Fibroblast of peridontal ligament (primary cell): ENCODE results near the gene TNNI3.
A peak's percentile ranks its signal among the peaks of the same experiment; 100 is the strongest.

Source experiments
- DNase-seq: peaks from one replicate; pipeline ENCODE4 v3.0.0-alpha.2; 2010; ENCODE audit errors: extremely low read depth

Gene TNNI3

DNA sequence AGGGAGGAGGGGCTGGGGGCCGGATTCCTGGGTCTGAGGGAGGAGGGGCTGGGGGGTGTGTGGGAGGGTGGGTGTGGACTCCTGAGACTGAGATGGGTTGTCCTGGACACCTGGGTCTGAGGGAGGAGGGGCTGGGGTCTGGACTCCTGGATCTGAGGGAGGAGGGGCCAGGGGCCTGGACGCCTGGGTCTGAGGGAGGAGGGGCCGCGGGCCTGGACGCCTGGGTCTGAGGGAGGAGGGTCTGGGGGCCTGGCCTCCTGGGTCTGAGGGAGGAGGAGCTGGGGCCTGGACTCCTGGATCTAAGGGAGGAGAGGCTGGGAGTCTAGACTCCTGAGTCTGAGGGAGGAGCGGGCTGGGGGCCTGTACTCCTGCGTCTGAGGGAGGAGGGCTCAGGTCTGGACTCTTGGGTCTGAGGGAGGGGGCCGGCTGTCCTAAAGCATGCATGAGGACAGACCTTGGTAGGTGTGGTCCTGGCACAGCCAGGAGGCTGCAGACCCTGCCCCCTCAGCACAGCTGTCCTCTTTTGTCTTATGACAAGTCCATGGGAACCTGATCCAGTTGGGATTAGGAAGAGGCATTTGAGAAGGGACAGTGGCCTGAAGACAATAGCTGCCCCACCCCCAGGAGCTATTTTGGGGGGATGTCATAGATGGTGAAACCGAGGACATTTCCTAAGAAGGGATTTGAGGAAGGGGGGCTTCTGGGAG lies 9.8 kb downstream of the TNNI3 start:
- DNase-seq: no peak

DNA sequence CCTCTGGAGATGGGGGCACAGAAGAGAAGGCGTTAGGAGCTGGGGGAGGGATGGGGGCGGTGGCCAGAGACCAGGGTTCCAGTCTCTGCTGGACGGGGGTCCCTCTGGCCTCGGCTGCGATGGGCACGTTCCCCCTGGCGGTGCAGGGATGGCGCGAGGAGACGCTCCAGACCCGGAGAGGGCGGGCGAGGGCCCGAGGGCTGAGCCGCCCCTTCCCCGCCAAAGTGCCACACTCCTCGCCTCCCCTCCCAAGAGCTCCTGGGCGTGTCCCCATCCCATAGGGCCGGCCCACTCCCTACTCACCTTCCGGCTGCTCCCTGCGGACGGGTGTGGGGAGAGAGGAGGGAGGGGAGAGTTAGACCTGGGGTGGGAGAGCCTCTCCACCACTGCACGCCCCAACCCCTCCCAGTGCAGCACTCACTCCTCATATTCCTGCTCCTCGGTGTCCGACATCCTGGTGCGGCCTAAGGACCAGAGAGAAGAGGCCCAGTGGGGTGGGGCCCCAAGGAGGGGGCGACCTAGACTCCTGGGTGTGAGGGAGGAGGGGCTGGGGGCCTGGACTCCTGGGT lies 10.7 kb downstream of the TNNI3 start:
- no peak for DNase-seq

DNA sequence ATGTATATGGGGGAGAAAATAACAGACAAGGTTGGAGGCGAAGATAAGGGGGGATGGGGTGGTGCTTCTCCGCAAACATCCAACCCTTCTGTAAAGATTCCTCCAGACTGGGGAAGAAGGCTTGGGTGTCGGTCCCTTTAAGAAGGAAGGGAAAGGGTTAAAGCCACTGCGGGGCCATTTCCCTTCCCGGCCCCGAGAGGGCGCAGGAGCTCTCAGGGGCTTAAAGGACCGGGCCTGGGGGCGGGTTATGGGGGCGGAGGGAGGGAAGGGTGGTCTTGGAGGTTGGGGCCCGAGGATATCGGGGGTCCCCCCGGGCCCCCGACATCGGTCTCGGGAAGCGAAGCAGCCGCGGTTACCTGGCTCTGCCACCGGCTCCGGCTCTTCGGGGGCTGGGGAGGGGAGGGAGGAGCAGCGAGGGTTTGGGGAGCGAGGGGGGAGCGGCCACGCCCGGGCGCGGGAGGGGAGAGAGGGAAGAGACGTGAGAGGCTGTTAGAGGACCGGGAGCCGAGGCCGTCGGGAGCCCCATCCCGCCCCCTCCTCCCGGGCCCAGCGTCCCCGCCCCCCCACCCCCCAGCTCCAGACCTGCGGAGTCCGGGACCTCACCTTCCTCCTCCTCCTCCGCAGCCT lies 11.3 kb downstream of the TNNI3 start:
- DNase-seq: no peak

DNA sequence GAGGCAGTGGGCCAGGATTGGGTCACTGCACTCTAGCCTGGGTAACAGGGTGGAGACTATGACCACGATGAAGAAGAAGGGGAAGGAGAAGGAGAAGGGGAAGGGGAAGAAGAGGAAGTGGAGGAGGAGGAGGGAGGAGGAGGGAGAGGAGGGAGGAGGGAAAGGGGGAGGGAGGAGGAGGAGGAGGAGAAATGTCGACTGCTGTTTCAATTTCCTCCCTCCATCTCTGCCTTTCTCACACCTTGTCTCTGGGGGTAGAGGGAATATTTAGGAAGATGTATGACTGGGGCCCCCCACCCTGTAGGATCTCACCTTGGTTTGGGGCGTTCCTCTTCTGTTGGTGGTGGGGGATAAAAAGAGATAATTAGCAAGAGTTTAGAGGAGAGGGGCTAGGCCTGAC lies 12.3 kb downstream of the TNNI3 start:
- DNase-seq: no peak

DNA sequence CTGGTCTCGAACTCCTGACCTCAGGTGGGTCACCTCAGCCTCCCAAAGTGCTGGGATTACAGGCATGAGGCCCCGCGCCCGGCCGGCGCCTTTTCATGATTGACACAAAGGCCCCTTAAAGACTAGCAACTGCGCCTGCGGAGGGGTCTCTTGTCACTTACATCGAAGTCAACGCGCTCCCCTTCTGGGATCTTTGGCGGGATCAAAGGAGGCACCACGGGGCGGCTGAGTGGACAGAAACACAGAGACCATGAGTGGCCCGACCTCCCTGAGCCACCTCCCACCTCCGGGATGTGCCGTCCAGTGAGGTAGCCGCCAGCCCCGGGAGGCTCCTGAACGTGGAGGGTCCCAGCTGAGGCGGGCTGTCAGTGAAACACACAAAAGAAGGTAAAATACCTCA lies 15.8 kb downstream of the TNNI3 start:
- no peak for DNase-seq

DNA sequence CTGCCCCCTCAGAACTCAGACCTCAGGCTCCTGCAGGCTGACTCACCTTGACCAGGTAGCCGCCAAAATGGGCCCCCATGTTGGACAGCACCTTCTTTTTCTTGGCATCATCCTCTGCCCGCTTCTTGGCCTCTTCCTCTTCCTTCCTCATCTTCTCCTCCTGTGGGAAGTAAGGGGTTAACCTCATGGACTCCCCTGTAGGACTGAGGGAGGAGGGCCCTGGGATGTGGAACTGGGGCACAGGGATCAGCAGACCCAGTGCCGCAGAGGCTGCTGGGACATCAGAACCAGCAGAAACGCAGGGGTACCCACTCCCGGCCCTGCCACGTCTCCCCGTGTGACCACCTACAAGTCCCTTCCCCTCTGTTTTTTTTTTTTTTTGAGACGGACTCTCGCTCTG lies 19.6 kb downstream of the TNNI3 start:
- no peak for DNase-seq

DNA sequence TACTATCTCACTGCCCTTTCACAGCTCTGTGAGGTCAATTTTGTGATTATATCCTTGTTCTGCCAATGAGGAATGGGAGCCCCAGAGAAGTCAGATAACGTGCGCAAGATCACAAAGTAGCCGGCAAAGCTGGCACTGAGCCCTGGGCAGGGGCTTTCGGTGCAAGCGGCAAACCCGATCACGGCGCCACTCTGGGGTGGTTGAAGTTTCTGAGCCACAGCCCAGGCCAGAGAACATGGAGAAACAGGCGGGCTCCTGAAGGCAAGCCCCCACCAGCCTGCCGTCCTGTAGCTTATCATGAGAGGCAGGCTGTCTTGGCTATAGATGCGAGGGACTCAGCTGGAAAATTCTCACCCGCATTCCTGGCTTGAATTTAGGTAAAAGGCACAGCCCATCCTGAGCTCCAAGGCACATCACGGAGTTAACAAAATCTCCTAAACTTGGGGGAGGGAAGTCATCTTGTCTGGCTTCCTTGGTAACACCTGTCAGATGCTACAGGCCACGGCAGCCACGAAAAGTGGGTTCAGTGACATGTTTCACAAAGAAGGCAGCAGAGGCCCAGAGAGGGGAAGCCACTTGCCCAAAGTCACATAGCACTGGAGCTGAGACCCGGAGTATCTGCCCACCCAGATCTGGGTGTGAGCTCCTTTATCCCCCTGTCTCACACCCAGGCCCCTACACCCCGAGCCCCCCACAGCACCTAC lies 21.0 kb downstream of the TNNI3 start:
- no peak for DNase-seq

DNA sequence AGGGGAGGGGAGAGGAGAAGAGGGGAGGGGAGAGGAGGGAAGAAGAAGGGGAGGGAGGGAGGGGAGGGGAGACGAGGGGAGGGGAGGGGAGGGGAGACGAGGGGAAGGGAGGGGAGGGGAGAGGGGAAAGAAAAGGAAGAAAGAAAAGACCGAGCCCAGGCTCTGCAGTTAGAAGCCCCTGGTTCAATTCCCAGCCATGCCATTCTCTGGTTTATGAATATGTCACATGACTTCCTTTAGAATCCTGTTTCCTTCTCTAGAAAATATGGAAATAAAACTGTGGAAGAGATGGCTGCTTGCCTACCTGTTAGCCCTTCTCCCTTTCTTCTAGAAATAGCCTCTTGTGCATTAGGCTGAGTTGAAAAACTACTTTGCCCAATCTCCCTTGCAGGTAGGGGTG lies 22.8 kb downstream of the TNNI3 start:
- DNase-seq: no peak

DNA sequence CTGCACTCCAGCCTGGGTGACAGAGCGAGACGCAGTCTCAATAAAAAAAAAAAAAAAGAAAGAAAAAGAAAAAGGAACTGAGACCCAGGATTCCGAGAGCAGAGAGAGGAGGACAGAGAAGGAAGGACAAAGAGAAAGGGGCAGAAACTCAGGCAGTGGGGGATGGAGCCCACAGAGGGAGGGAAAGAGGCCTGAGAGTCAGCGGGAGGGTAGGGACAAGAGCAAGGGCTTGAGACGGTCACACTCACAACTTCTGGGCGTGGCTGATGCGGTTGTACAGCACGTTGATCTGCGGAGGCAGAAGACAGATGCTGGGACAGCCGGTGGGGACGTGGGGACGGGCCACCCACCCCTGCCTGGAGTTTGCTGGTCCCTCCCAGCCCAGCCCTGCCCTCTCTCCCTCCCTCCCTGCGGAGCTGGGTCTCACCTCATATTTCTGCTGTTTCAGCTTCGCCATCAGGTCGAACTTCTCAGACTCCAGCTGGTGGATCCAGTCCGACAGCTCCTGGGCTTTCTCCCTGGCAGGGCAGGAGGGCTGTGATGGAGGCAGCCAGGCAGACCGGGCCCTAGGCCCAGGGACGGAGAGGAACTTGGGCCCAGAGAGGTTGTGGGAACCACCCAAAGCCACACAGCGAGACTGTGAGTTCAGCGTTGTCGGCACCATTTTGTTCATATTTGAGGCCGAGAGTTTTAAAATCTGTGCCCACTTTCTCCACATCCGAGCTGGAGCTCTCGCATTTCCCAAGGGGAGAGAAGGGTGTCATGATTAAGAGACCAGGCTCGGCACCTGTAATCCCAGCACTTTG lies 23.7 kb downstream of the TNNI3 start:
- DNase-seq: no peak

DNA sequence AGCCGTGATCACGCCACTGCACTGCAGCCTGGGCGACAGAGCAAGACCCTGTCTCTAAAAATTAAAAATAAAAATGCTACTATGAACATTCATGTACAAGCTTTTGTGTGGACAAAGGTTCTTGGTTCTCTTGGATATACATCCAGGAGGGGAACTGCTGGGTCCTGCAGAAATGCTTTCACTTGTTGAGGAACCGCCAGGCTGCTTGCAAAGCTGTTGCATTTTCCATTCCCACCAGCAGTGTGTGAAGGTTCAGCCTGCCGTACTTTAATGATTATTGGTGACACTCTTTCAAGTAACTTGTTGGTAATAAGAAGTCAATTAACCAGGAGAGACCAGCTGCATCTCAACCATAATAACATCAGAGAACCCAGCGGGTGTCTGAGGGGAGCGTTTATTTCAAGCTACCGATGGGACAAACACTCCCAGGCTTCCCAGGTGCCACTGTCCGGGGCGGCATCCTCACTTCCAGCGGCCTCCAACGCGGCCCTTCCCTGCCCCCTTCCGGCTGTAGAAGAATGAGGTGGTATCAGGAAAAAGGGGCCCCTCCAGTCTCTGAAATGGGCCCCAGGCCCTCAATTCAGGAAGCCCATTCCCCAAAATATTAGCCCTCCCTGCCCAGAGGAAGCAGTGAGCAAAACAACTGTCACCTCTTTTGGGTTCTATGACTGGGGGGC lies 24.9 kb downstream of the TNNI3 start:
- no peak for DNase-seq

DNA sequence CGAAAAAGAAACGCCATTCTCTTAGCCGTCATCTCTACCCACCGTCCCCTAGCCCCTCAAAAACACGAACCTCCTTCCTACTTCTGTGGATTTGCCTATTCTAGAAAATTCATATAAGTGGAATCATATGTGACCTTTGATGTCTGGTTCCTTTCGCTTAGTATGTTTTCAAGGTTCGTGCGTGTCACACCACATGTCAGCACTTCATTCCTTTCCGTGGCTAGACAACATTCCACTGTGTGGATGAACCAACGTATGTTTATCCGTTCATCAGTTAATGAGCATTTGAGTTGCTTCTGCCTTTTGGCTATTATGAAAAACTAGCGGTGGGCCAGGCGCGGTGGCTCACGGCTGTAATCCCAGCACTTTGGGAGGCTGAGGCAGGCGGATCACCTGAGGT lies 26.1 kb downstream of the TNNI3 start:
- DNase-seq: peak; percentile 56

DNA sequence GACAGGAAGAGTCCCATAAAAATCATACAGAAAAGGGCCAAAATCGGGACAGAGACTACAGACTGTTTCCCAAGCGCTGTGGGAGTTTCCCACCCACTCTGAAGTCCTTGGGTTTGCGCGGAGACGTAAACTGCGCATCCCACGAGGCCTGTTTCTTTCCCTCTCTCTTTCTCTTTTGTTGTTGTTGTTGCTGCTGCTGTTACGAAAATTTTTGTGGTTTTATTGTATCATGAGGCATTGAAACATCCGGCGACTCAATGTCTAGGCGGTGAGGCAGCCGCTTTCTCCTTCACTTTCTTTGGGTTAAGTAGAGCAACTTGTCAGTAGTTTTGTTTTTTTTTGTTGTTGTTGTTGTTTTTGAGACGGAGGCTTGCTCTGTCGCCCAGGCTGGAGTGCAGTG lies 38.5 kb downstream of the TNNI3 start:
- no peak for DNase-seq

DNA sequence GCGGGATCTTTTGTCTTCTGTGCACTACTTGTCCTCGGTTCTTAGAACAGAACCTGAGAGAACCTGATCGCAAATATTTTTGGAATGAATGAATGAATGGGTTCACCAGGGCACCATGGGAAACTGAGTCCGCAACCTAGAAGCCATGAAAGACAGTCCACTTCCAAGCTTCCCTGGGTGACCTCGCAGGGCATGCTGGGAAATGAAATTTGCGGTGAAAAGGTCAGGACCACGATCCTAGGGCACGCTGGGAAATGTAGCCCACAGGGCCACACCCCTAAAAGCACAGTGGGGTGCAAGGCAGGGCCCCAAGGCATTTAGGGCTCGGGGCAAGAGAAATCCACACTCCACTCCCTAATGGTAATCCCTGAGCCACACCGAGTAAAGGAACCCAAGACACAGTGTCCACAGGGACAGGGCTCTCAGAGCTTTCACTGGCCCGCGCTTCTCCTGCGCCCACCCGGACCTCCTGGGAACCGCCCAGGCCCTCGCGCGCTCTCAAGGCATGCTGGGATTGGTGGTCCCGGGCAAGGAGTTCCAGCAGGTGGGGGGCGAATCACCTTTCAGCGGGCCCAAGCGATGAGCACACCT lies 39.0 kb downstream of the TNNI3 start:
- DNase-seq: peak; percentile 35

DNA sequence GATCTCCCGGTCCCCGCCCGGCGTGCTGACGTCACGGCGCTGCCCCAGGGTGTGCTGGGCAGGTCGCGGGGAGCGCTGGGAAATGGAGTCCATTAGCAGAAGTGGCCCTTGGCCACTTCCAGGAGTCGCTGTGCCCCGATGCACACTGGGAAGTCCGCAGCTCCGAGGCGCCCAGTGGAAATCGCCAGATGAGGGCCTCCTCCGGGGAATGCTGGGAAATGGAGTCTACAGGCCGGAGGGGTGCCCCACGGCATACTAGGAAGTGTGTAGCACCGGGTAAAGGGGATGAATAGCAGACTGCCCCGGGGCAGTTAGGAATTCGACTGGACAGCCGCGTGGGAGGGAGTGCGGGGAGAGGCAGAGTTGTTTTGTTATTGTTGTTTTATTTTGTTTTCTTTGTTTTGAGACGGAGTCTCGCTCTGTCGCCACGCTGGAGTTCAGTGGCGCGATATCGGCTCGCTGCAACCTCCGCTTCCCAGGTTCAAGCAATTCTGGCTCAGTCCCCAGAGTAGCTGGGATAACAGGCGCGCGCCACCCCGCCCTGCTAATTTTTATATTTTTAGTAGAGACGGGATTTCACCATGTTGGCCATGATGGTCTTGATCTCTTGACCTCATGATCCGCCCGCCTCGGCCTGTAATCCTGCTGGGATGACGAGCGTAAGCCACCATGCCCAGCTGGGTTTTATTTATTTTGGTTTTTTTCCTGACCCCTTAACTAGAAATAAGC lies 39.7 kb downstream of the TNNI3 start:
- peak; percentile 97 for DNase-seq

DNA sequence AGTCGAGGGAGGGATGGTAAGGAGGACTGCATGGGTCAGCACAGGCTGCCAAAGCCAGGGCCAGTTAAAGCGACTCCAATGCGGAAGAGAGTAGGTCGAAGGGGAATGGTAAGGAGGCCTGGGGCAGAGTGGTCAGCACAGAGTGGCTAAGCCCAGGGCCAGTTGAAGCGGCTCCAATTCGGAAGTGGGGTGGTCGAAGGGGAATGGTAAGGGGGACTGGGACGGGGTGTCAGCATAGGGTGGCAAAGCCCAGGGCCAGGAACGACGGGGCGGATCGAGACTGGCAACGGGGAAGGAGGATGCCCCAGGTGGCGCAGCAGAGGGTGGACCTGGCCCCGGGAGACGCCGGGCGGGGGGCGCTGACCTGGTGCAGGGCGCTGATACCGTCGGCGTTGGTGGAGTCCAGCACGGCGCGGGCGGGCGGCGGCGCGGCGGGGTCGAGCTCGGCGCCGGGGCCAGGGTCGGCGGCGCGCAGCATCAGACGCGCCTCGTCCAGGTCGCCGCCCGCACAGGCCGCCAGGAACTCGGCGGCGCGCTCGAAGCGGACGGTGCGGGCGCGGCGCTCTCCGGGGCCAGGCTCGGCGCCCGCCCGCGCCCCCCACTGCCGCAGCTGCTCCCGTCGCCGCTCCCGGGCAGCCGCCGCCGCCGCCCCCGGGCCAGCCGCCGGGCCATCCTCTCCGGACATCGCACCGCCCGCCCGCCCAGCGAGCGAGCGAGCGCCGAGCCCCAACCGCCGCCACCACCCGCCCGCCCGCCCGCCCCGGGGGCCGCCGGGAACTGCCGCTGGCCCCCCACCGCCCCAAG lies 40.5 kb downstream of the TNNI3 start, which contains the start of gene PPP1R12C:
TSS of gene PPP1R12C (minus strand) at position 779 of the 804 bp plus-strand sequence. CDS start at position 685, 94 bp downstream.
- DNase-seq: no peak

DNA sequence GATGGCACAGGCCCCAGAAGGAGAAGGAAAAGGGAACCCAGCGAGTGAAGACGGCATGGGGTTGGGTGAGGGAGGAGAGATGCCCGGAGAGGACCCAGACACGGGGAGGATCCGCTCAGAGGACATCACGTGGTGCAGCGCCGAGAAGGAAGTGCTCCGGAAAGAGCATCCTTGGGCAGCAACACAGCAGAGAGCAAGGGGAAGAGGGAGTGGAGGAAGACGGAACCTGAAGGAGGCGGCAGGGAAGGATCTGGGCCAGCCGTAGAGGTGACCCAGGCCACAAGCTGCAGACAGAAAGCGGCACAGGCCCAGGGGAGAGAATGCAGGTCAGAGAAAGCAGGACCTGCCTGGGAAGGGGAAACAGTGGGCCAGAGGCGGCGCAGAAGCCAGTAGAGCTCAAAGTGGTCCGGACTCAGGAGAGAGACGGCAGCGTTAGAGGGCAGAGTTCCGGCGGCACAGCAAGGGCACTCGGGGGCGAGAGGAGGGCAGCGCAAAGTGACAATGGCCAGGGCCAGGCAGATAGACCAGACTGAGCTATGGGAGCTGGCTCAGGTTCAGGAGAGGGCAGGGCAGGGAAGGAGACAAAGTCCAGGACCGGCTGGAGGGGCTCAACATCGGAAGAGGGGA lies 41.2 kb downstream of the TNNI3 start:
- DNase-seq: peak; percentile 61

DNA sequence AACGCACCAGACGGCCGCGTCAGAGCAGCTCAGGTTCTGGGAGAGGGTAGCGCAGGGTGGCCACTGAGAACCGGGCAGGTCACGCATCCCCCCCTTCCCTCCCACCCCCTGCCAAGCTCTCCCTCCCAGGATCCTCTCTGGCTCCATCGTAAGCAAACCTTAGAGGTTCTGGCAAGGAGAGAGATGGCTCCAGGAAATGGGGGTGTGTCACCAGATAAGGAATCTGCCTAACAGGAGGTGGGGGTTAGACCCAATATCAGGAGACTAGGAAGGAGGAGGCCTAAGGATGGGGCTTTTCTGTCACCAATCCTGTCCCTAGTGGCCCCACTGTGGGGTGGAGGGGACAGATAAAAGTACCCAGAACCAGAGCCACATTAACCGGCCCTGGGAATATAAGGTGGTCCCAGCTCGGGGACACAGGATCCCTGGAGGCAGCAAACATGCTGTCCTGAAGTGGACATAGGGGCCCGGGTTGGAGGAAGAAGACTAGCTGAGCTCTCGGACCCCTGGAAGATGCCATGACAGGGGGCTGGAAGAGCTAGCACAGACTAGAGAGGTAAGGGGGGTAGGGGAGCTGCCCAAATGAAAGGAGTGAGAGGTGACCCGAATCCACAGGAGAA lies 42.0 kb downstream of the TNNI3 start:
- DNase-seq: no peak

DNA sequence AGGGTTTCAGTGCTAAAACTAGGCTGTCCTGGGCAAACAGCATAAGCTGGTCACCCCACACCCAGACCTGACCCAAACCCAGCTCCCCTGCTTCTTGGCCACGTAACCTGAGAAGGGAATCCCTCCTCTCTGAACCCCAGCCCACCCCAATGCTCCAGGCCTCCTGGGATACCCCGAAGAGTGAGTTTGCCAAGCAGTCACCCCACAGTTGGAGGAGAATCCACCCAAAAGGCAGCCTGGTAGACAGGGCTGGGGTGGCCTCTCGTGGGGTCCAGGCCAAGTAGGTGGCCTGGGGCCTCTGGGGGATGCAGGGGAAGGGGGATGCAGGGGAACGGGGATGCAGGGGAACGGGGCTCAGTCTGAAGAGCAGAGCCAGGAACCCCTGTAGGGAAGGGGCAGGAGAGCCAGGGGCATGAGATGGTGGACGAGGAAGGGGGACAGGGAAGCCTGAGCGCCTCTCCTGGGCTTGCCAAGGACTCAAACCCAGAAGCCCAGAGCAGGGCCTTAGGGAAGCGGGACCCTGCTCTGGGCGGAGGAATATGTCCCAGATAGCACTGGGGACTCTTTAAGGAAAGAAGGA lies 42.9 kb downstream of the TNNI3 start:
- DNase-seq: no peak
